HG03442 (cell line): ENCODE measurements around the gene NDFIP1.
"Not testable (repeated sequence)": the region's sequence is repeated elsewhere in the genome, so short reads cannot be mapped to it uniquely, and the experiment has no call there.

Source experiments
- ATAC-seq: cut with Tn5 transposase; IDR thresholded peaks from one replicate; pipeline ENCODE4 v1.9.1; 2021; ENCODE audit warnings: mild to moderate bottlenecking, moderate library complexity; ENCODE audit not compliant: unreplicated experiment

NDFIP1 gene

GRCh38 chr5:142183561-142183960 lies 75.0 kb downstream of the NDFIP1 start:
- no peak for ATAC-seq

DNA sequence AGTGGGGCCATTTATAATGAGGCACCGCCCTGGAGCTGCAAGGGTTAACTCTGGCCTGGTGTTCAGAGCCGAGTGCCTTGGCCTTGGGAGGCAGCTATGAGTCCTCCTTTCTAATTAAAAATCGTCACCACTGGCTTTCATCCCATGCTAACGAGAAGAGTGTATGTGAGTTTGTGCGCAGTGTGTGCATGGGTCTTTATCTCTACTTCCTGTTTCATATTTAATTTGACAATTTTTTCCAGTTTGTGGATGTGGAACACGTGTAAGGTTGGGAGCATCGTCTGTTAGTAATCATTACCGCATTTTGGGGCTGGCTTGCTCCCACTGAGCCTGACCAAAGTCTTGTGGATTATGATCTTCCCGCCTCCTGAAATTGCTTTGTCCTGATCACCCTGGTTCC lies 76.4 kb downstream of the NDFIP1 start:
- no peak for ATAC-seq

DNA sequence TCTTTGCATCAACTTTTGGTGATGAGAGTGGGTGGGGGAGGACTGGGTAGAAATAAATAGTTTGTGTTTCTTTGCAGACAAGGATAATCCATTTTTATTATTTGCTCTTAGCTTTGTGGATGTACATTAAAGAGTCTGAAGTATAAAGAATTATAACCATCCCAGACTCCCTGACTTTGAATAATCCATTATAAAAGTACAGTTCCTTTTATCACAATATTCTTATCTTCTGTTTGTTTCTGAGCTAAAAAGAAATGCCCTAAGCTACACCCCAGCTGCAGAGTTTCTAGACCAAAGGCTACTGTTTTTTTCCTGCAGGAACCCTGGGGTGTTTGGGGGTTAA lies 77.9 kb downstream of the NDFIP1 start:
- ATAC-seq, result no peak

GRCh38 chr5:142186857-142187594 lies 78.4 kb downstream of the NDFIP1 start:
- ATAC-seq, result no peak

DNA sequence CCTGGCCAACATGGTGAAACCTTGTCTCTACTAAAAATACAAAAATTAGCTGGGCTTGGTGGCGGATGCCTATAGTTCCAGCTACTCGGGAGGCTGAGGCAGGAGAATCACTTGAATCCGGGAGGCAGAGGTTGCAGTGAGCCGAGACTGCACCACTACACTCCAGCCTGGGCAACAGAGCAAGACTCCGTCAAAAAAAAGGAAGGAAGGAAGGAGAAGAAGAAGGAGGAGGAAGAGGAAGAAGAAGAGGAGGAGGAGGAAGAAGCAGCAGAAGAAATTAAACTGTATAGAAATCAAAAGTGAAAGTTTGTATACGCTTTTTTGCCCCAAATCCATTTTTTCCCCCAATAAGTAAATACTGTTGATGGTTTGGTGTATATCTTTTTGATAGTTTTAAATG lies 80.1 kb downstream of the NDFIP1 start:
- ATAC-seq, result not testable (repeated sequence)

DNA sequence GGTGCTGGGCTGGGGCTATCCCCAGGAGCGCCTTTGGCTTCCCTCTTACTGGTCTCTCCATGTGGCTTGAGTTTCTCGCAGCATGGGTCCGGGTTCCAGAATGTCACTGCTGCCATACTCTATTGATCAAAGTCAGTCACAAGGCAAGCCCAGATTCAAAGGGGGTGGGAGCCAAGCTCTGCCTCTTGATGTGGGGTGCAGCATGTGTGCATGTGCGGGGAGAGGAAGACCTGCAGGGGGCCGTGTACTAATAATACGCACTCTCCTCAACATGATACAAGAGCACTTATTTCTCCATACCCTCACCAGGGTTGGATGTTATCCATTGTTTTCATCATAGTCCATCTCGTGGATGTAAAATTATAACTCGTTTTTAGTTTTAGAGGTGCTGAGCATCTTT lies 81.2 kb downstream of the NDFIP1 start:
- no peak for ATAC-seq

- ATAC-seq, result no peak
Measured at GRCh38 chr5:142191776-142192175, 83.2 kb downstream of the NDFIP1 start.

DNA sequence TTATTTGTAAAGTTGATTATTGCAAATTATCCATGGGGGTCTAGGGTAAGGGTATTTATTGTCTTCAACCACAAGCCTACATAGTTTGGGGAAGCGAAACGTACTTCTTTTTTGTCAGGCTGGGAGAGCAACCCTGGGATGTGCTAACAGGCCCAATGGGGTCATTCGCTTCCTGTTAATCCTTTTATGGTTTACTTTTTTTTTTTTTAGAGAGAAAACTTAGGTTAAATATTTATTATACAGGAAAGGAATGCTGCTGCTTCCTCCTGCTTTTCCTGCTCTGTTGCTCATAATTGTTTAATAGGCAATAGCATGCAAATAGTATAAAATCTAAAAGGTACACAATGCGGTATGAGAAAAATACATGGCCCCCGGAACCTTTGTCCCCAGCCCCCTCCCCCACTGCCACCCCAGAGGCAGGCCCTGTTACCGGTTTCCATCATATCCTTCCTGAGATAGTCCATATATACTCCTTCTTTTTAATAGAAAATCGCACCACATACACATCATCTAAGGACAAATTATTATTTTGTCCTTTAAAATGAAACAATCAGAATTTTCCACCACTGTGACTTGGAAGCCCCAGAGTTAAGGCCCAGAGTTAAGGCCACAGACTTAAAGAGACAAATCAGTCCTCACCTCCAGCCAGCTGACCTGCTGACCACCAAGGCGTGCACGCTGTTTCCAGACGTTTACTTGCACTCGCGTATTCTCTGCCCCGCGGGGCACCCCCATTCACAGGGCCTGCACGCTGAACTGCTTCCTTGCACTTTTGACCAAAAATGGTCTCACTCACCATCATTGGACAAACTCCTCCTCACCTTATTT lies 83.9 kb downstream of the NDFIP1 start:
- ATAC-seq, result no peak

DNA sequence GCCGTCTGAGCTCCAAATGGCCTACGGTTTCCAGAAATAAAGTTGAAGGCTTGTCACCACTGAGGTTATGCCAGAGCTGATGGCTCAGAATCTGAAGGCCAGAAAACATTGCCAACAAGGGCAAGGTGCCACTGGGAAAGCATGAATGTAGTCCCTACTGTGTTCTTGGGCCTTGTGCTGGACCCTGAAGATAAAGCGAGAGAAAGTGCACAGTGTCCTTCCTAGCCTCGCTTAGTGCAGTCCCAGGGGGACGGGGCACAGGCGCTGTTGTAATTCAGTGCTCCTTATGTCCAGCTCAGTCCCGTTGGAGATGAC lies 84.5 kb downstream of the NDFIP1 start:
- ATAC-seq, result no peak

- no peak for ATAC-seq
Measured at GRCh38 chr5:142197098-142197497, 88.5 kb downstream of the NDFIP1 start.

DNA sequence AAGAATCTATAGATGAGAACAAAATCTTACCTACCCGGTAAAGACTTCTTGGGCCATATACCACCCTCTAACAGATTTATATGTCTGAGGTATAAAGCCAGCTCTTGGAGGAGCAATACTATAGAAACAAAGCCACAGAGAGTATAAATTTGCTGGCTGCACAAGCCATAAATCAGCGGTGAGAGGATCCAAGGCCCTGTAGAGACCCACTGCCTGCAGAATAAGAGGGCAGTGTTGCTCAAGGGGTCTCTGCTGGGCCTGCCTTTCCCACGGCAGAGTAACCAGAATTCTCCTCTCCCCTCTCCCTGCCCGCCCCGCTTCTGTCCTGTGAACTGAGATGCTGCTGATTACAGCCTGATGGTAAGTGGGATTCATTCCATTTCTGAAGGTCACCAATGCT lies 89.2 kb downstream of the NDFIP1 start:
- ATAC-seq, result no peak

GRCh38 chr5:142199388-142199787 lies 90.8 kb downstream of the NDFIP1 start:
- ATAC-seq, result no peak

DNA sequence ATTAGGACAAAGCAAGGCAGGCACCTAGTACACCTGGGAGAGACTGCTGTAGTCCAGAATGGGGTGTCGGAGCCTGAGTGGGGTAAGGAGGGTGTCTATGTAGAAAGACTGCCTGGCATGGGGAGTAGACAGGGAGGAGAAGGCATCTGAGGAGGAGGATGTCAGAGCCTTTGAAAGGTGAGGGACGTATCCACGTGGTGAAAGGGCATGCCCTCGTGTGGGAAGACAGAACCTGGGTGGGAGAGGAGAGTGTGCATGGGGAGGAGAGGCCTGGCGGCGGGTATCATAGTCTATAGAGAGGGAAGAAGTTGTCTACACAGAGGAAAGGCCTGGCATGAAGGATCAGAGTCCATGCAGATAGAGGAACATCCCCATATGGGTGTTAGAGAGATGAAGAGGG lies 91.8 kb downstream of the NDFIP1 start:
- no peak for ATAC-seq

GRCh38 chr5:142201471-142201887 lies 92.9 kb downstream of the NDFIP1 start:
- no peak for ATAC-seq

DNA sequence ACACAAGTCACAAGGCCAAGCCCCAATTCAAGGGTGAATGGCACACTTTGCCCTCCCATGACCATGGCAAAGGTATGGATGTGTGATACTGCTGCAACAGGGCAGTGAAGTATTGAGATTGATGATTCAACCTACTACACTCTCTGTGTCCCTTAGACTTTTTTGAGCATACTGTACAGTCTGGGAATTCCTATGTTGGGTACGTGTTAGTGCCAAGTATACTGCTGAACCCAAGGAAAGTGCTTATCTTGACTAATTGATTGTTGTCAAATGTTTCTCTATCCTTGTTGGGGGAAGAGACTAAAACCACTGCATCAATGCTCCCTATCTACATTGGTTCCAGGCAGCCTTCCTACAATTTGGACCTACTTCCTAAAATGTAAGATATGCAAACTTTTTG lies 93.7 kb downstream of the NDFIP1 start:
- no peak for ATAC-seq
